Testis (tissue), 5 donors: Measurements from ENCODE around the gene KCTD17. TPM values are rescaled to one million over a fixed set of nuclear protein-coding genes. Genes with fewer than 3 reads are reported as not detected.
A peak's percentile ranks its signal among the peaks of the same experiment; 100 is the strongest.

Experiments used
- DNase-seq: peaks from one replicate; pipeline ENCODE4 v3.0.0-alpha.2; 2019
- H3K27ac ChIP-seq, 2 donors: fragments of 200-600 bp; sonication (generic); one replicate each; pipeline ENCODE4 v1.5.1; 2019
- H3K27me3 ChIP-seq: fragments of 200-600 bp; sonication (generic); one replicate; pipeline ENCODE4 v1.5.1; 2019
- H3K36me3 ChIP-seq: fragments of 200-600 bp; sonication (generic); one replicate; pipeline ENCODE4 v1.5.1; 2017; ENCODE audit warnings: low read depth; ENCODE audit errors: missing control alignments
- H3K4me1 ChIP-seq: fragments of 200-600 bp; sonication (generic); one replicate; pipeline ENCODE4 v1.5.1; 2019
- H3K4me3 ChIP-seq, 2 donors: fragments of 200-600 bp; sonication (generic); one replicate each; pipeline ENCODE4 v1.5.1; 2017 to 2019
- H3K9me3 ChIP-seq: fragments of 200-600 bp; sonication (generic); one replicate; pipeline ENCODE4 v1.5.1; 2017
- CTCF ChIP-seq, 3 experiments: fragments of 450-650 bp in 2 of 3; fragments of 200-600 bp in 1 of 3; sonication (generic) in 1 of 3; IDR thresholded peaks; one replicate each; pipeline ENCODE4 v1.5.1; 2016 to 2019; ENCODE audit warnings: antibody characterized with exemption in 3 of 3, mild to moderate bottlenecking in 2 of 3, moderate library complexity in 1 of 3
- POLR2A ChIP-seq: fragments of 450-650 bp; IDR thresholded peaks from one replicate; pipeline ENCODE4 v1.6.1; 2017; ENCODE audit warnings: antibody characterized with exemption, mild to moderate bottlenecking, moderate library complexity
- WGBS, 2 donors: methylation state at CpG; one replicate each; pipeline ENCODE4 v1.1.5; 2018; 5-methylcytosine and 5-hydroxymethylcytosine counted together
- intact Hi-C: fragments of 100-400 bp; cut with DNase I; formaldehyde crosslinking; loops from one replicate; pipeline ENCODE4 v1.15.1; 2023; ENCODE audit warnings: low total_unique reads
- long read RNA-seq, 2 donors: transcript quantifications; one replicate each; lab custom pipeline, GENCODE V29; 2026
- polyA plus RNA-seq: library from polyadenylated mRNA; stranded (reverse); fragments of 350-450 nt; fragmentation: Illumina TruSeq; extraction: RNeasy Lipid Tissue Mini Kit (QIAGEN cat#74804); gene quantifications from one replicate; pipeline ENCODE4 v1.2.3, GENCODE V29; 2014; ENCODE audit warnings: low read depth, low replicate concordance; ENCODE audit not compliant: insufficient read depth
- total RNA-seq, 2 donors: library from RNA; depleted of rRNA; stranded (reverse); fragments of >200 nt; gene quantifications; one replicate each; pipeline ENCODE4 v1.2.3, GENCODE V29; 2016

KCTD17 gene
- total RNA-seq (10 to 100 TPM; 39.1 to 57.0 TPM), polyA plus RNA-seq (99.1 TPM)
- long read RNA-seq, donor 1, partial matches to known transcripts: 5 of 10 reads
- long read RNA-seq, donor 1, other reads (novel, unspliced or antisense): 0 of 10 reads
- long read RNA-seq, donor 2, partial matches to known transcripts: 0 of 2 reads
- long read RNA-seq, donor 2, other reads (novel, unspliced or antisense): 0 of 2 reads

GRCh38 chr22:37051391-37052385 is at the start of gene KCTD17:
TSS of gene KCTD17 (plus strand) at chr22:37051742. CDS start at chr22:37051761, 19 bp downstream.
- 3 to 5% methylated on average over 12 to 56 of the region's 89 CpGs for WGBS, 2 donors
- Histone ChIP-seq H3K27ac (no peak within 1 kb of the TSS), H3K4me1 (peaks cover 6% of the 10 kb centered on the region), H3K9me3 (no peaks in the 10 kb centered on the region), H3K36me3 (no peaks in the 10 kb centered on the region), H3K27me3 (no peaks in the 10 kb centered on the region), H3K4me3 (peak within 1 kb of the TSS; percentile 69 to 75)
- peak; percentile 65 for DNase-seq
- TF ChIP-seq POLR2A (no peak), CTCF (IDR thresholded peaks at IDR 0.05) (no peak)
- intact Hi-C loops: no loop called here

- no peaks in the 10 kb centered on the region for H3K36me3 ChIP-seq
- no peak for DNase-seq
- H3K4me3 ChIP-seq: no peak overlapping the region
- H3K4me1 ChIP-seq: no peaks in the 10 kb centered on the region
- intact Hi-C loops: no loop called here
- no peak overlapping the region for H3K27ac ChIP-seq
- WGBS, 2 donors: 82 to 90% methylated on average over 3 to 12 of the region's 12 CpGs
- TF ChIP-seq CTCF (IDR thresholded peaks at IDR 0.05) (no peak), POLR2A (no peak)
- H3K27me3 ChIP-seq: no peaks in the 10 kb centered on the region
- H3K9me3 ChIP-seq: no peaks in the 10 kb centered on the region
Observed at GRCh38 chr22:37001826-37002225, 49.7 kb upstream of the KCTD17 start.

- DNase-seq: no peak
- TF ChIP-seq POLR2A: no peak
- TF ChIP-seq CTCF (IDR thresholded peaks at IDR 0.05): no peak
- no peaks in the 10 kb centered on the region for H3K9me3 ChIP-seq
- H3K4me3 ChIP-seq: no peak overlapping the region
- H3K27me3 ChIP-seq: no peaks in the 10 kb centered on the region
- WGBS, 2 donors: 81 to 83% methylated on average over 7 of the region's 7 CpGs
- H3K27ac ChIP-seq: no peak overlapping the region
- intact Hi-C loops: no loop called here
- H3K4me1 ChIP-seq: no peaks in the 10 kb centered on the region
- no peaks in the 10 kb centered on the region for H3K36me3 ChIP-seq
Observed at GRCh38 chr22:37002633-37003032, 48.9 kb upstream of the KCTD17 start.

GRCh38 chr22:37007651-37008050 is 43.9 kb upstream of the KCTD17 start:
- 53 to 87% methylated on average over 2 of the region's 2 CpGs for WGBS, 2 donors

More at GRCh38 chr22:37007651-37008050, 43.9 kb upstream of the KCTD17 start:
- no peak for DNase-seq
- Histone ChIP-seq H3K4me1 (no peaks in the 10 kb centered on the region), H3K27ac (no peak overlapping the region), H3K27me3 (no peaks in the 10 kb centered on the region), H3K4me3 (no peak overlapping the region), H3K36me3 (no peaks in the 10 kb centered on the region), H3K9me3 (no peaks in the 10 kb centered on the region)
- no peak for TF ChIP-seq CTCF (IDR thresholded peaks at IDR 0.05)
- TF ChIP-seq POLR2A: no peak
- intact Hi-C loops: no loop called here
